SK-N-MC (cell line): ENCODE results near the gene FBH1.

Experiments used
- DNase-seq: peaks from one replicate; pipeline ENCODE4 v3.0.0-alpha.2; 2011; ENCODE audit warnings: low read depth, low spot score
- H3K27ac ChIP-seq: fragments of 200-600 bp; sonication (generic); 2 replicates; pipeline ENCODE4 v1.5.1; 2016; ENCODE audit warnings: mixed run types
- H3K36me3 ChIP-seq: fragments of 200-600 bp; sonication (generic); 2 replicates; pipeline ENCODE4 v1.6.1; 2017; ENCODE audit warnings: antibody characterized with exemption, low read length, mixed read lengths; ENCODE audit not compliant: insufficient read depth
- H3K4me3 ChIP-seq: fragments of 200-600 bp; sonication (generic); 2 replicates; pipeline ENCODE4 v1.5.1; 2016
- H3K9ac ChIP-seq: fragments of 200-600 bp; sonication (generic); 2 replicates; pipeline ENCODE4 v1.8.0; 2017; ENCODE audit warnings: mixed run types, mixed read lengths; ENCODE audit not compliant: insufficient read length
- H3K9me3 ChIP-seq: fragments of 200-600 bp; sonication (generic); 2 replicates; pipeline ENCODE4 v1.6.1; 2017; ENCODE audit warnings: low read depth, mild to moderate bottlenecking, antibody characterized with exemption, low read length, moderate library complexity, mixed read lengths
- EZH2 ChIP-seq: fragments of 200-600 bp; sonication (generic); IDR thresholded peaks from one replicate; pipeline ENCODE4 v1.6.1; 2017; ENCODE audit warnings: antibody characterized with exemption
- FOXP2 ChIP-seq: optimal IDR thresholded peaks from 2 replicates; pipeline ENCODE3; 2011; ENCODE audit warnings: mild to moderate bottlenecking, moderate library complexity; ENCODE audit not compliant: insufficient read depth; ENCODE audit errors: extremely low read length, control extremely low read depth
- POLR2AphosphoS5 ChIP-seq: IDR thresholded peaks from 2 replicates; pipeline ENCODE4 v1.6.1; 2012; ENCODE audit warnings: mild to moderate bottlenecking, low read depth, low read length, borderline replicate concordance

FBH1 gene

GRCh38 chr10:5965266-5965665 lies 75.2 kb downstream of the FBH1 start:
- H3K36me3 ChIP-seq: no peaks in the 10 kb centered on the region
- no peak overlapping the region for H3K4me3 ChIP-seq
- H3K9me3 ChIP-seq: no peaks in the 10 kb centered on the region
- no peak overlapping the region for H3K27ac ChIP-seq
- TF ChIP-seq POLR2AphosphoS5: no peak
- no peak for TF ChIP-seq FOXP2
- no peak for TF ChIP-seq EZH2
- no peak for DNase-seq
- H3K9ac ChIP-seq: no peak overlapping the region

- TF ChIP-seq EZH2 (no peak), POLR2AphosphoS5 (no peak), FOXP2 (no peak)
- Histone ChIP-seq H3K9ac (no peak overlapping the region), H3K27ac (no peak overlapping the region), H3K4me3 (no peak overlapping the region), H3K9me3 (no peaks in the 10 kb centered on the region), H3K36me3 (no peaks in the 10 kb centered on the region)
- DNase-seq: no peak
These were observed 78.1 kb downstream of the FBH1 start for GRCh38 chr10:5968037-5968680.

- DNase-seq: no peak
- TF ChIP-seq POLR2AphosphoS5 (no peak), FOXP2 (no peak), EZH2 (no peak)
- Histone ChIP-seq H3K27ac (no peak overlapping the region), H3K9ac (no peak overlapping the region), H3K9me3 (no peaks in the 10 kb centered on the region), H3K4me3 (no peak overlapping the region), H3K36me3 (no peaks in the 10 kb centered on the region)
These were observed 78.8 kb downstream of the FBH1 start for GRCh38 chr10:5968681-5969453.

DNA sequence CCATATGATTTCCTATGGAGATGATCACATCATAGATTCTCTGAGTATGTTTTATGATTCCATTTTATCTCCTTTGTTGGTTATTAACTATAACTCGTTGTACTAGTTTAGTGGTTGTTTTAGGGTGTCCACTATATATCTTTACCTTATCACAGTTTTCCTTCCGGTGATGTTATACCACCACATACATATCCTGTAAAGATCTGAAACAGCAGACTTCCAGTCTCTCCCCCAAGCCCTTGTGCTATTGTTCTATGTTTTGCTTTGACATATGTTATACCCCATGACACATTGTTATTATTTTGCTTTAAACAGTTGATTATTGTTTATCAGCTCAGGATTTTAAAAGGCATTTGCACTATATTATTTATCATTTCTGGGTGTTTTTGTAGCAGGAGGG lies 80.0 kb downstream of the FBH1 start:
- Histone ChIP-seq H3K9me3 (no peaks in the 10 kb centered on the region), H3K27ac (no peak overlapping the region), H3K36me3 (no peaks in the 10 kb centered on the region), H3K4me3 (no peak overlapping the region), H3K9ac (no peak overlapping the region)
- TF ChIP-seq FOXP2 (no peak), EZH2 (no peak), POLR2AphosphoS5 (no peak)
- DNase-seq: no peak

- no peaks in the 10 kb centered on the region for H3K36me3 ChIP-seq
- no peak for DNase-seq
- TF ChIP-seq POLR2AphosphoS5 (no peak), FOXP2 (no peak), EZH2 (no peak)
- H3K9me3 ChIP-seq: no peaks in the 10 kb centered on the region
- no peak overlapping the region for H3K27ac ChIP-seq
- H3K4me3 ChIP-seq: no peak overlapping the region
- H3K9ac ChIP-seq: no peak overlapping the region
These were observed 80.5 kb downstream of the FBH1 start for GRCh38 chr10:5970527-5970926.

DNA sequence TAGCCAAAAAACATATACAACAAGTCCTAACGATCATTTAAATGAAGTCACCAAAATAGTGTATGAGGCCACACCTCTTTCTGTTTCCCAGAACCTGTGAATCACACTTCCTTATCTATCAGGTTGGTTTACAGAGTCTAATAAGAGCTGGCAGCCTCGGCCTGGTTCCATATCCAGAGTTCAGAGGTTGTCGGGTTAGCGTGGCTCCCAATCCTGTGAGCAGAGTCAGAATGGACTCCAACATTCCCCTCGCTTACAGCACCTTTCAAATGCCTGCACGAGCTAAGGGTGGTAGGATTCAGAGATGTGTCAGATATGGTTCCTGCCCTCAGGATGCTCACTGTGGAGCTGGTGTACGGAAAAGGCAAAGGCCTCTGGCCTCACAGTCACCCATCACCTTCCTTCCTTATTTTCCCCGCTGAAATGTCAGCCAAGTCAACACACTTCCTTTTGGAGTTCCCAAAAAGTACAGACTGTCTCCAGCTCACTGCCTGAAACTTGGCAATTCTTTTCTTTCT lies 81.3 kb downstream of the FBH1 start:
- H3K4me3 ChIP-seq: no peak overlapping the region
- H3K27ac ChIP-seq: no peak overlapping the region
- no peak overlapping the region for H3K9ac ChIP-seq
- no peaks in the 10 kb centered on the region for H3K36me3 ChIP-seq
- no peak for TF ChIP-seq POLR2AphosphoS5
- TF ChIP-seq FOXP2: no peak
- no peak for TF ChIP-seq EZH2
- no peaks in the 10 kb centered on the region for H3K9me3 ChIP-seq
- DNase-seq: no peak

DNA sequence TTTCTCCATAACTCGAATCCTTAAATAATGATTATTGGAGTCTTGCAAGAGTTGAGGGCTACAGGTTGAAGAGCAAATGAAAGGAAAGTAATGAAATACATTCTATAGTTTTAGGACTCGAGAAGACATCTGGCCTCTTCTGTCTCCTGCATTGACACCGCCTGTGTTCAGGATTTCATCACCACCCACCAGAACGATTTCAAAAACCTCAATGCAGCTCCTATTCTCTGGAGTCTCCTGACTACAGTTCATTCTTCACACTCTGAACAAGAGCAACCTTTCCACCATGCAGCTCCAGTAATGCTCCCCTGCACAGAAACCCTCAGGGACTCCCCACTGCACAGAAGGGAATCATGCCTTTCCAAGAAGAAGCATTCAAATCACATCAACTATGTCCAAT lies 81.8 kb downstream of the FBH1 start:
- Histone ChIP-seq H3K27ac (no peak overlapping the region), H3K4me3 (no peak overlapping the region), H3K9me3 (no peaks in the 10 kb centered on the region), H3K9ac (no peak overlapping the region), H3K36me3 (no peaks in the 10 kb centered on the region)
- DNase-seq: no peak
- no peak for TF ChIP-seq POLR2AphosphoS5
- no peak for TF ChIP-seq FOXP2
- TF ChIP-seq EZH2: no peak

DNA sequence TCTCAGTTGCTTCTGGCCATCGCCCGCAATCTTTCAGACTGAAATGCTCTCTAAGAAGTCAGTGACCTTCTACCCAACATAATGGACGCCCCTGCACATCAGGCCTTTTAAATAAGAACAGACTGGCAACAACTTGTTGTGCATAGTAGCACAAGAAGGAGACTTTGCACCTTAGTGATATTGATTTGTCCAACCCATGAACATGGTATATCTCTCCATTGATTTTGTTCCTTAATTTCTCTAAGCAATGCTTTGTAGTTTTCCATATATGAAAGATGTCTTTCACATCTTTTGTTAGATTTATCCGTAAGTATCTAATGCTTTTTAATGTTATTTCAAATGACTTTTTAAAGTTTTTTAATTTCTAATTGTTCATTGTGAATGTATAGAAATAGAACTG lies 83.0 kb downstream of the FBH1 start:
- no peak overlapping the region for H3K27ac ChIP-seq
- no peak for DNase-seq
- H3K4me3 ChIP-seq: no peak overlapping the region
- no peak overlapping the region for H3K9ac ChIP-seq
- TF ChIP-seq POLR2AphosphoS5 (no peak), EZH2 (no peak)
- no peaks in the 10 kb centered on the region for H3K36me3 ChIP-seq
- H3K9me3 ChIP-seq: no peaks in the 10 kb centered on the region
